Right hindlimb (tissue), 1 donor: ENCODE results near the gene PSMC3.

Experiments
- DNase-seq: peaks from one replicate; pipeline ENCODE4 v3.0.0-alpha.2; 2018

PSMC3 gene

DNA sequence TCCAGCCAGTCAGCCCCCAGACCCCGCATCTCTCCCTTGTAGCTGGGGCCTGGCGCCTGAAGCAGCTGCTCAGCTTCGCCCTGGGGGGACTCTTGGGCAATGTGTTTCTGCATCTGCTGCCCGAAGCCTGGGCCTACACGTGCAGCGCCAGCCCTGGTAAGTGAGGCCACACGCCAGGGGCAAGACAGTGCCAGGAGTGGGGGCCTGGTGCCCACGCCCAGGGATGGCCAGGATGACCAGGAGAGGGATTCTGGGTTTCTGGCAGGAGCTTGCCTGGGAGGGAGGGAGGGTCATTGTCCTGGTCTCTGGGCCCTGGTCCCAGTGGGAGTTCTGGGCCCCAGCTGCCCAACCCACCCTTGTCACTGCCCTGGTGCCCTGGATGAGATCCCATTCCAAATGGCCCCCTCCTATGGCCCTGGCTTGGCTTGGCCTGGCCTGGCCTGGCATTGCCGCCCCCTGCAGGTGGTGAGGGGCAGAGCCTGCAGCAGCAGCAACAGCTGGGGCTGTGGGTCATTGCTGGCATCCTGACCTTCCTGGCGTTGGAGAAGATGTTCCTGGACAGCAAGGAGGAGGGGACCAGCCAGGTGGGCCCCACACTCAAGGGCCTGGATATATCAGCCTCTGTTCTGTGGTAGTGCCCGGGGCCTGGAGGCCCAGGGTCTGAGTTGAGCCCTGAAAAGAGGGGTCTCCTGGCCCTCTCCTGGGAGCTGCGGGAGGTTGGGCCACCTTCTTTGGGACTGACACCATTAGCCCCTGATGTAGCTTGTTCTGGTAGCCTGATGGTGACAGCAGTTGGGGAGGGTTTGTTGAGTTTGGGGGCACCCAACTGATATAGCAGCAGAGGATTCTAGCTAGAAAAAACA is 14.1 kb downstream of the PSMC3 start:
- peak; percentile 64 for DNase-seq

DNA sequence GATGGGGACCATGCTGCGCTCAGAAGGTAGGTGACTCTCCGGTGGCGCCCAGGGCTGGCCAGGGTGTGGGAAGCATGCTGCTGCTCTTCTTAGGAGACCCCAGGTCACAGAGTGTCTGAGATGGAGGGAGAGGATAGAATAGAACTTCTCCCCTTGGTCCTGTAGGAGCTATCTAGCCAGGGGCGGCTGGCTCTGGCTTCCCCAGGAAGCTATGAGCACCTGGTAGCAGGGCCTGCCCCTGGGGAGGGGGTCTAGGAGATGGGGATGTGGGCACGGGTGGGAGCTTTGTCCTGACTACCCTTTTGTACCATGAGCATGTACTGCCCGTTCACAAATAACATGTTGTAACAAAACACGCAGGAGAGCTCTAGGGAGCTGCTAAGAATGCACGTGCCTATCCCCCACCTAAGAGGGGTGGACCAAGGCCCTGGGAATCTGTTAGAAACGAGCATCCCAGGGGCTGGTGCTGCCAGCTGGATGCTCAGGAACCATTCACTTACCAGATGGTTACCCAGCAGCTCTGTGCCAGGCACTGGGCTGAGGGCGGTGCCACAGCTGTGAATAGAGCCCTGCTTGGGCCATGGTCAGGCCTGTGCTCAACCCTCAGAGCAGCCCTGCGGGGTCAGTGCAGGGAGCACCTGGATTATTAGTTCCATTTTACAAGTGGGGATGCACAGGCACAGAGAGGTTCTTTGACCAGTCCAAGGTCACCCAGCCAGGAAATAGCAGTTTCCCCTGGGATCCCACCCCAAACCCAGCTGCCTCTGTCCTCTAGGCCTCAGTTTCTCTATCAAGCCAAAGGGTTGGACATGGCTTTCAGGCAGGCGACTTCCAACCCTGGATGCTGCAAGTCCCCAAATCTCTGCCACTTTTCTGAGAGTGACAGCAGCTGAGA is 15.6 kb downstream of the PSMC3 start:
- peak; percentile 16 for DNase-seq

DNA sequence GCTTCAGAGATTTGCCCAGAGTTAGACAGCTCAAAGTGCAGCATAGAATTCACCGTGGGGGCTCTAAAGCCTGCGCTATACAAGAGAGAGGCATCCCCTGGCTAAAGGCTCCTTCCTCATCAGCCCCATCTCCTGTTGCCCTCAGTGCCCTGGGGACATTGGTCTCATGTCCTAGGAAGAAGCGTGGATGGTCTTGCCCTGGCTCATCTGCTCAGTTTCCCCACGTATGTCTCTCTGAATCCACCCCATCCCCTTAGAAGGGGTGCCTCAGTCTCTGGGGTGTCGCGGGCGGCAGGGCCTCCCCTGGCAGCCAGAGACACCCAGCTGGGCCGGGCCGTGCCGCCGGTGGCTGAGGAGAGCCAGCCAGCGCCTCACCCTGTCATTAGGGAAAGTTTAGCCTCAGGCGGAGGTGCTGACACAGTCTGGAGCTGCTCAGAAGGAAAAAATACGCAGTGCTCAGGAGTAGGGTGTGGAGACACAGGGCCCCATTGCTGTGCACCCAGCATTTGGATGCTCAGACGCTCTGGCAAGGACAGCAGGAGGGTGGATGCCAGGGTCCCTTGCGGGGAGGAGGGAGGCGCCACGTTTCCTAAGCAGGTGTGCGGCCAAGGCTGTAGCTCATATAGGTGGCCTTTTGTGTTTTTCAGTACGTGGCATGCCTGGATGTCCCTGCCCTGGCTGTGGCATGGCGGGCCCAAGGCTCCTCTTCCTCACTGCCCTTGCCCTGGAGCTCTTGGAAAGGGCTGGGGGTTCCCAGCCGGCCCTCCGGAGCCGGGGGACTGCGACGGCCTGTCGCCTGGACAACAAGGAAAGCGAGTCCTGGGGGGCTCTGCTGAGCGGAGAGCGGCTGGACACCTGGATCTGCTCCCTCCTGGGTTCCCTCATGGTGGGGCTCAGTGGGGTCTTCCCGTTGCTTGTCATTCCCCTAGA is 16.5 kb downstream of the PSMC3 start:
- peak; percentile 29 for DNase-seq

DNA sequence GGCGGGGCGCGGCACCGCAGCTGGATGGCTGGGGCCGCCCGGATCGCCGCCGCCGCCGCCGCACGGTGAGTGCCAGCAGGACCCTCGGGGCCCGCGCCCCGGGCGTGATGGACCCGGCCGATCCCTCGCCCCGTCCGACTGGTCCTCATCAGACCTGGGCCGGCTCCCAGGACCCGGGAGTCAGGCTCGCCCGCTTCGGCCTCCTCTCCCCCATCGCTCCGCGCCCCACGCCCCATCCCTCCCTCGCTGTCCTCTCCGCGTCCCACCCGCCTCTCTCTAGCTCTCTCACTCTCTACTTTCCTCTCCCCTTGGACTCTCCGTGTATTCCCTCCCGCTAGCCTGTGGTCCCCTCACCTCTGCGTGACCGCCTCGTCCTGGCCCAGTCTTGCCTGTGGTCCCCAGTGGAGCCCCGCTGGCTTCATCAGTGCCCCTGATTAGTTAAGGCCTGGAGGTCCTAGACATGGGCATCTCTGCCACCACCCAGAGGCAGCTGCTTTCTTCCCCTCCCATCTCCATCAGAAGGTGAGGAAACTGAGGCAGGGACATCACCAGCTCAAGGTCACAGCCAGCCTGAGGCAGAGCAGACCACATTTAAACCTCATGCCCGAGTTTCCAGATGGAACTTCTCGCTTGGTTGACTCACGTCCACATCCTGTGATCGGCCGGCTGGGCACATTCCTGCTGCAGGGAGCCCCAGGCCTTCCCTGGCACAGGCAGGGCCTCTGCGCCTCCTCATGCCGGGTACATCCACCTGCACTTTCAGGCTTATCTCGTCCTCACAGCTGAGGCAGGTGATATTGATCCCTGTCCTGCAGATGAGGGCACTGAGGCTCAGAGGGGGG is 17.4 kb downstream of the PSMC3 start:
- peak; percentile 50 for DNase-seq

DNA sequence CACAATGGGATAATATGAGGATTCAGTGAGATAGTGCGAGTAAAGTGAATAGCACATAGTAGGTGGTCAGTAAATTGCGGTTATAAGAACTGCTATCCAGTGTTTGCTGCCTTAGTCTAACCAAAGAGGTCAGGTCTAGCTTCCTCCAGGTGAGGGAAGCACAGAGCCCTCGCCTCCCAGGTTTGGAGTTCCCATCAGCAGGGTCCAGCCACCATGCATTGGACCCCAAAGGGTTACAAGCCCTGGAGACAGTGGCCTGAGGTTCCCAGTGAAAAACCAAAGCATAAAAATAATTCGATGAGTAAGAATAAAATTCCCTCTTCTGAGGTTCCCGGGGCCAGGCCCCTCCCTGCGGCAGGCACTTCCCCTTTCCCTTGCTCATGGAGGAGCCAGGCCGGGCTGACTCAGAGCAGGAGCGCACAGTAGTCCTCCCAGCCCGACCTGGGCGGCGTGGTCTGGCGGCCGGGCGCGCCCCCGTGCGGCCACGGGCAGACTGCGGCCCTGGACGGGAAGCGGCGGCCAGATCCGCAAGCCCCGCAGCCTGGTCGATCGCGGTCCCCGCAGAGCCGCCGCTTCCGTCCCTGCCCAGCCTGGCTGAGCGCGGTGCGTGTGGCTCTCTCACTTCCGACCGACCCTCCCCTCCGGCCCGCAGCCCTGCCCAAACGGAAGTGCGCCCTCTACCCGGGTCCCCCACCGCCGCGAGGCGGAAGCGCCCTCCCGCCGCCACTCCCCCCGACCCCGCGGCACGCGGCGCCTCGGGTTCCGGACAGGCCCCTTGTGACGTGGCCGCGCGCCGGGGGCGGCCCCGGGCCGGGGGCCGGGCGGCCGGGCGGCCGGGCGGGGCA is 18.3 kb downstream of the PSMC3 start, which contains the start of gene SLC39A13:
TSS of gene SLC39A13 (plus strand) at position 845 of the 845 bp plus-strand sequence. CDS start 1,505 bp downstream, outside the sequence.
- DNase-seq: peak; percentile 97

DNA sequence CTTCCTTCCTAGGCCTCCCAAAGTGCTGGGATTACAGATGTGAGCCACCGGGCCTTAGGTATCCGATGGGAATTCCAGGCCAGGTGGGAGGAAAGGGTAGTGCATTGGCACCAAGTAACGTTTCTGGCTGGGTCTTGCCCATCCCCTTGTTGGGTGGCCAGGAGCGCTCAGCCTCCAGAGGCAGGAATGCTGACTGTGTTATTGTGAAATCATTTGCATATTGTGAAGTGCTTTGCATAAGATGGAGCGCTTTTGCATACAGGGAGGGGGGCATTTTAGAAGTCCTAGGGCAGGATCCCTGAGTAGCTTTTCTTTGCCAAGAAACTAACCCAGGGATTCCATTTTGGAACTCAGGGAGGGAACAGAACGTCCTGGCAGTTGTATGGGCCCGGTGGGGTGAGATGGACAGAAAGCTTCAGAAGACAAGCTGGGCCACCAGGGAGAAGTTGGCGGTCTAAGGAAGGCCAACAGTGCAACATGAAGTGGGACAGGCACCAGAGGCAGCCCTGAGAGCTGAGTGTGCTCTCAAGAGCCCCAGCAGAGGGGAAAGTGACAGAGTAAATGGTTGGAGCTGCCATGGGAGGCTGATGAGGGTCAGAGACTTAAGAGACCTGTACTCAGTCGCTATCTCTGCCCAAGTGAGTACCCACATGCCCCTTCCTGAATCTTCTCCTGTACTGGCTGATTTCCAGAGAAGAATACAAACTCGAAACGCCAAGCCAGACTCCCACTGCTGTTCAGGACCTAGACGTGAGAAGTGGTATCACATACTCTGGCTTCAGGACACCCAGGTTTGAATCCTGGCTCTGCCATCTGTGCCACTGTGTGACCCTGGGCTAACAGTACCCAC is 19.1 kb downstream of the PSMC3 start:
- DNase-seq: no peak

DNA sequence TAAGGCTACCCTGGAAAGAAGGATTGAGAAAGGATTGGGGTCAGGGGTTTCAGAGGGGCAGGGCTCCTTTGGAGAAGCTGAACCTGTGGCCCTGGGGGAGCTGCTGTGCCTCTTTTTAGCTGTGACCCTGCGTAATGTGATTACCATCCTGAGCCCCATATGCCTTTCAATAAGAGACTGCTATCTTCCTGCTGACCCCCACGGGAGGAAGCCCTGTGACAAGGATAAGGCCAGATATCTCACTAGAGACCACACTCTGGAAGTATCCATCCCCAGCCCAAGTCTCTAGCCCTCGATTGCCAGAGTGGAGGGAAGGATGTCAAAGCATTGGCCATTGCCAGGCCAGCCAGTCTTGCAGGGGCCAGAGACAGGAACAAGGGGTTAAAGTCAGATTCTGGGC is 22.7 kb downstream of the PSMC3 start:
- DNase-seq: no peak

DNA sequence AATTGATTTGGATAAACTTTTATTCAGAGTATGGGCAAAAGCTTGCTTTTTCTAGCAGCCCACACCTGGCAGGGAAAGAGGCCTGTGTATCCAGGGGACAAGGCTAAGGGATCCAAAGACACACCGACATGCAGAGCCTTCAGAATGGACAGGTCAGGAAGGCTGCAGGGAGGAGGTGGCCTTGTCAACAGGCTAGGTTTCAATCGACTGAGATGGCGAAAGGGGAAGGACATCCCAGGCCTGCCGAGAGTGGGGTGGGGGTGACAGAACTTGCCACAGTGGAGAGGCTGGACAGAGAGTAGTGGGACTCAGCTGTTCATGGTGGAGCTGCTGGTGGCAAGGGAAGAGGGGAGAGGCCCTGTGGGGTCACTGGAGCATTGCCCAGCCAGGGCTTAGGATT is 23.1 kb downstream of the PSMC3 start:
- DNase-seq: peak; percentile 17

DNA sequence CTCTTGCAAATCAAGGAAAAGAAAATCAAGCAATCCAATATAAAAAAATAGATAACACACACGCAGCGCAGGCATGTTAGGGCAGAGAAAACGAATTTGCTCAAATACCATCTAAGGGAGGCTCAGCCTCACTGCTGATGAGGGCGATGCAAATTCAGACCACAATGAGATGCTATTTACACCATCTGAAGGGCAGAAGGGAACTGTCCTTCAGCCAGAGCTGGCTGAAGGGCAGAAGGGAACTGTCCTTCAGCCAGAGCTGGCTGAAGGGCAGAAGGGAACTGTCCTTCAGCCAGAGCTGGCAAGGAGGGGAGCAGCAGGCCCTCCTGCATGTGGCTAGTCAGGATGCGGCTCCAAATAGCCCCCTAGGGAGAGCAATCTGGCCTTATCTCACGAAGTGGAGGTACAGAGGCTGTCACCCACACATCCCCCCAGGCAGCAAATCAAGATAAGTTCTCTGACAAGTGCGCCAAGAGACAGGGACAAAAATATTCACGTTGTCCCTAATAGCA is 25.4 kb downstream of the PSMC3 start:
- no peak for DNase-seq

DNA sequence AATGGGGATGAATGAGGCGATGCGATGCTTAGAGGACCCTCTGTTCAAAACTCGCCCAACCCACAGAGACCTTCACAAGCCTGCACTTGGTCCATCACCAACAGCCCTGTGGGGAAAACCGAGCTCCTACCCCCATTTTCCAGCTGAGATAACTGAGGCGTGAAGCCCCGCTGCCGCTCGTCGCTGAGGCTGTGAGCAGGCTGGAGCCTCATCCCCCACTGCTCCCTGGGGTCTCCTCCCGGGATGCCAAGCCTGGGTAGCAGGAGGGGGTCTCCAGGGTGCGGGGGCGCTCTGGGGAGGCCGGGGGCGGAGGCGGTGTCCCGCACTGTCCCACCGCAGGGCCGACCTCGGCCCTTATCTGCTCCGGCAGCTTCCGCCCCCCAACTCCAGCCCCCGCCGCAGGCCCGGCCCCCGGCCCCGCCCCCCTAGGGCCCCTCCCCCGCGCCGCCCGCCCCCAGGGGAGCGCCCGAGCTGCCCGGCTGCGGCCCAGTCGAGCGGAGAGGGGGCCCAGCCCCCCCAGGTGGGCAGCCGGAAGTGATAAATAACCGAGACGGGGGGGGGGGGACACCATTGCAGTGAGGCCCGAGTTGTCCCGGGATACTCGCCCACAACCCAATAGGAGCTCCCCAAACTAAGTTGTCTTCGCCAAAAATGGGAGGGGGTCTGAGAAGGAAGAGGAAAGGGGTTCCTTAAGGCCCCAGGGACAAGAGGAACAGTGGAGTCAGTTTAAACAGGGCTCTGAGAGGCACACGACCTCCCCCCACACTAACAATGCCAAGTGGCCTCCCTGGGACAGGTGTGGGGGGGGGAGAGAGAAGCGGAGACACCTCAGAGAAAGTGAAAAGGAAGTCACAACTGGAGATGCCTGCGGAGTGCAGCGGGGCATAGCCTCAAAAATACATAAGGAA is 26.1 kb downstream of the PSMC3 start:
- peak; percentile 63 for DNase-seq

DNA sequence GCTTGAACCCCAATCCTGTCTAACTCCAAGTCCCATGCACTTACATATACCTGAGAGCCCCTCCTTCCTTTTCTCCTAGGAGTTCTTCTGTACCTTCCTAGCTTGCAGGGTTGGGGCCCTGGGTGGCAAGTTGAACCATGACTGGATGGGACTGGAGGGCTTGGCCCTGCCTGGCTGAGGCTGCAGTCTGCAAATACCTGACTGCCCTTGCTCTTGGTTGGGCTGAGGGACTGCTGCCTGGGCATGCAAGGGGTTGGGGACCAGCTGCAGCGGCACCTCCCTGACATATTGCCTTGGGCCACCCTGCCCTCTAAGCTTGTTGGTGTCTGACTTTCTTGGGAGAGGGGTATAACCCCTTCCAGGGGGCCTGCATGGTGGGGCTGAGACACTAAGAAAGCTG is 27.7 kb downstream of the PSMC3 start:
- DNase-seq: no peak

DNA sequence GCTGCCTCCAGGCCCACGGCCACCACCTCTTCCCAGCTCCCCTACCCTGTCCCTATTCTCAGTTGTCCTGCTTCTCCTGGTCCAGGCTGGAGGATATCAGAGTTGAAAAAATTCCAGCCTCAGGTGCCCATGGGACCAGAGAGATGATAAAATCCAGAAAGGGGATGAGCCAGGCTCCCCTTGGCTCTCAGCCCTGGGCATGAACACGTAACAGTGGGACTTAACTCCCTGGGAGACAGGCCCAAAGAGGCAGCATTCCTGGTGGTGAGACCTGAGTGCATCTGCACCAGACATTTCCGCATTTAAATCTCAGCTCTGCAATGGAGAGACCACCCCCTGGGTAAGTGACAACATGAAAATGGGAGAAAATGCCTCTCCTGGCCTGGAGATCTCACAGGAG is 28.2 kb downstream of the PSMC3 start:
- no peak for DNase-seq

DNA sequence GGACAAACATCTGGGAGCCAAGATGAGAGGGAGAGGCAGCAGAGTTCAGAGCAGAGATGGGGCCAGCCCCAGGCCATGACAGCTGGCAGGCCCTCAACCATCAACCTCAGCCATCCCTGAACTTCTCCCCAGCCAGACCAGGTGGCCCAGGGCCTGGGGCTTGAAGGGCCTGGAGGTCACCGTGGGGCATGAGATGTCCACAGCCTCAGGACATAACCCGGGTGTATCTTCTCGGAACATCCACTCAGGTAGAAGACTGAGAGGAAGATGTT is 30.3 kb downstream of the PSMC3 start:
- no peak for DNase-seq

DNA sequence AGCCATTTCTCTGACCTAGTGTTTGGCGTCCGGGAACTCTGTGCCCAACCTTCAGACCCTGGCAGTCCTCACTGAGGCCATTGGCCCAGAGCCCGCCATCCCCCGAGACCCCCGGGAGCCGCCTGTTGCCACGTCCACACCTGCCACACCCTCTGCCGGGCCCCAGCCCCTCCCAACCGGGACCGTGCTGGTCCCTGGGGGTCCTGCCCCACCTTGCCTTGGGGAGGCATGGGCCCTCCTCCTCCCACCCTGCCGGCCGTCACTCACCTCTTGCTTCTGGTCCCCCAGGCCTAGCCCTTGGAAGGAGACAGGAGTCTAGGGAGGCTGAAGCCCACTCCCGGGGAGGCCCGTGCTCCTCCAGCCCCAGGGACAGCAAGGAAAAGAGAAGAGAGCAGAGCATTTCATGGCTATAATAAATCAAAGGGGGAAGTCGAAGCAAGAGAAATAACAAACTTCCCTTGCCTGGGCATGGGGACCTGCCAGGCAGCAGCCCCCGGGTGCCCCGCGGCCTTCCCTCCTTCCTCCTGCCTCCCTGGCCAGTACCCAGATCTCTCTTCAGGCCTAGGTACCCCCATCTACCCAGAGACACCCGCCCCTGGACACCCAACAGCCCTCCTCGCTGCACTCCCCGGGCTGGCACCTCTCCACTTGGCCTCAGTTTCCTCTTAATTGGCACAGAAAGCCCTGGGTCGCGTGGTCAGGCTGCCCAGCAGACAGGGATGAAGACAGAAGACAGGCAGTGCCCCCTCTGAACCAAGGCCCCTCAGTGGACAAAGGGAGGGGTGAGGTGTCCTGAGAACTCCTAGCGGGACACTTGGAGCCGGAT is 30.8 kb downstream of the PSMC3 start:
- no peak for DNase-seq

DNA sequence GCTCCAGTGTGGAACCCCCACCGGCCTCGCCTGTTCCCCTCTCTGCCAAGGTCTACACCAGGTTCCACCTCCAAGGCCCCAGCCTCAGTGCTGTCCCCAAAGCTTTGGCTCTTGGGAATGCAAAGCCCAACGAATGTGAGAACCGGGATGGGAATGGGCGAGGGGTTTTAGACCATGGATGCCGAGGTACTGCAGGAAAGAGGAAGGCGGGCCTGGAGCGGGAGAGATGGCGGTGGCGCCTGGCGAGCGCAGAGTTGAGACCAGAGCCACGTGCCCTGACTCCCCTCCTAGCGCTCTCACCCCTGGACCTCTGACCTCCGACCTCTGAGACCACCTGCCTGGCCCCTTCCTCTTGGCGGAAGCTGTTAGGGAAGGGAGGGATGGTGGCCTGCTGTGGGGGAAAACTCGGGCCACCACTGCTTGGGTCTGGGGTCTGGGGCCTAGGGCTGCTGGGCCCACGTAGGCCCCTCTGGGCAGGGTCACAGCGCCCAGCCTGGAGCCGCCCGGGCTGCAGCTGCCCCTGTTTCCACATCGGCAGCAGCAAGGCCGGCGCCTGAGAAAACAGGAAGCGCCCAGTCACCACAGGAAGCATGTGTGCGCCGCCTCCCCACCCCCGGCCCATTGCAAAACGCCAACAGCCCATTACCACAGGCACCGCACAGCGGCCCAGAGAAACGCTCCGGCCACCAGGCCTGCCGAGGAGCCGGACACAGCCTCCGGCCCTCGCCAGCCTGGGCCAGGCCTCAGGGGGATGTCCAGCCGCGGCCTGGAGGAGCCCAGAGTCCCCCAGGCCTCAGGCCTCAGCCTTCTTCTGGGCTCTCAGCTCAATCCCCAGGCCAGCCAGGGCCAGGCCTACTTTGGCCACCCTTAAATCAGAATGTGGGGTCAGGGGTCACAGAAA is 31.7 kb downstream of the PSMC3 start:
- peak; percentile 61 for DNase-seq

DNA sequence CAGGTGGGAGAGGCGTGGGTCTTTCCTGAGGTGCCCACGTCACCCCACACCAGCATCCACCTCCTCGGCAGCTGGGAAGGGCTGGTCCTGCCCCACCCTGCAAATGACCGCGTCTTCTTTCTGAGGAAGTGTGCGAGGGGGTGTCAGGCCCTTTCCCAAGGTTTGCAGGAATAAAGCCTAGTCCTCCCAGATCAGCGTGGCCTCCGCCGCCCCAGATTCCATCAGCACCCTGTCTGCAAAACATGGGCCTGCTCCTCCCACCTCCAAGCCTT is 32.3 kb downstream of the PSMC3 start:
- DNase-seq: no peak
